HFFc6 (cell line): Measurements from ENCODE around the gene HRH3. TPM values are rescaled to one million over a fixed set of nuclear protein-coding genes. Genes with fewer than 3 reads are reported as not detected.

ENCODE experiments used
- DNase-seq: peaks from one replicate; pipeline ENCODE4 v3.0.0-alpha.2; 2018
- H3K27ac Mint-ChIP-seq: 2 replicates; pipeline ENCODE4 v1.8.0; 2020; ENCODE audit warnings: mild to moderate bottlenecking, mixed read lengths
- H3K27me3 Mint-ChIP-seq: 2 replicates; pipeline ENCODE4 v1.8.0; 2021; ENCODE audit warnings: mild to moderate bottlenecking, moderate library complexity, mixed read lengths; ENCODE audit not compliant: insufficient read depth
- H3K36me3 Mint-ChIP-seq: 2 replicates; pipeline ENCODE4 v1.8.0; 2021; ENCODE audit warnings: low read depth, mixed read lengths
- H3K4me1 Mint-ChIP-seq: 2 replicates; pipeline ENCODE4 v1.8.0; 2020; ENCODE audit warnings: low read depth, mixed read lengths
- H3K4me3 Mint-ChIP-seq: 2 replicates; pipeline ENCODE4 v1.8.0; 2020; ENCODE audit warnings: mild to moderate bottlenecking, moderate library complexity, mixed read lengths
- H3K9me3 Mint-ChIP-seq: 2 replicates; pipeline ENCODE4 v1.8.0; 2020; ENCODE audit warnings: mild to moderate bottlenecking, mixed read lengths
- CTCF ChIP-seq: fragments of 200-600 bp; sonication (generic); IDR thresholded peaks from 2 replicates; pipeline ENCODE4 v1.5.0; 2021; ENCODE audit warnings: antibody characterized with exemption, mild to moderate bottlenecking
- total RNA-seq, 6 experiments: library from RNA; stranded (reverse); fragmentation: NEBNext Ultra II Directional; extraction: Animal tissue kit (Norgen Biotek cat#: 25700); gene quantifications; 2 replicates in 1 of 6; 3 replicates in 5 of 6; pipeline ENCODE4 v1.2.3, GENCODE V29; 2021

The HRH3 gene
- total RNA-seq, 6 experiments from 2014 or later, result not detected

- peaks cover 2% of the 10 kb centered on the region for H3K27me3 Mint-ChIP-seq
- no peak overlapping the region for H3K4me3 Mint-ChIP-seq
- H3K27ac Mint-ChIP-seq, result no peak overlapping the region
- H3K36me3 Mint-ChIP-seq, result 0 out of 2 replicates have a peak, but pooled peaks cover 5% of the 10 kb centered on the region
- peaks cover 6% of the 10 kb centered on the region for H3K4me1 Mint-ChIP-seq
- no peak for TF ChIP-seq CTCF
- H3K9me3 Mint-ChIP-seq, result no peaks in the 10 kb centered on the region
- DNase-seq, result no peak
Observed at GRCh38 chr20:62208061-62208794, 11.8 kb downstream of the HRH3 start.

- Mint-ChIP-seq H3K36me3 (0 out of 2 replicates have a peak, but pooled peaks cover 7% of the 10 kb centered on the region), H3K27me3 (peaks cover 2% of the 10 kb centered on the region), H3K27ac (no peak overlapping the region), H3K9me3 (no peaks in the 10 kb centered on the region), H3K4me1 (peaks cover 22% of the 10 kb centered on the region), H3K4me3 (no peak overlapping the region)
- no peak for DNase-seq
- no peak for TF ChIP-seq CTCF
Observed at GRCh38 chr20:62206388-62206775, 13.7 kb downstream of the HRH3 start.

GRCh38 chr20:62205618-62206387, 14.3 kb downstream of the HRH3 start:
- Mint-ChIP-seq H3K36me3 (peaks cover 7% of the 10 kb centered on the region; the same call in 1 of the 2 replicates), H3K4me3 (no peak overlapping the region), H3K9me3 (no peaks in the 10 kb centered on the region), H3K27ac (no peak overlapping the region), H3K27me3 (peaks cover 2% of the 10 kb centered on the region), H3K4me1 (peaks cover 22% of the 10 kb centered on the region)
- TF ChIP-seq CTCF, result no peak
- DNase-seq, result no peak

- no peaks in the 10 kb centered on the region for H3K9me3 Mint-ChIP-seq
- H3K4me1 Mint-ChIP-seq, result peaks cover 22% of the 10 kb centered on the region
- H3K27me3 Mint-ChIP-seq, result peaks cover 2% of the 10 kb centered on the region; the same call in 1 of the 2 replicates
- H3K36me3 Mint-ChIP-seq, result peaks cover 20% of the 10 kb centered on the region
- no peak for TF ChIP-seq CTCF
- DNase-seq, result peak; percentile 49
- peak overlapping the region; percentile 67 for H3K27ac Mint-ChIP-seq
- H3K4me3 Mint-ChIP-seq, result peak overlapping the region; percentile 24; the same call in 1 of the 2 replicates
Observed at GRCh38 chr20:62203378-62204030, 16.6 kb downstream of the HRH3 start.

GRCh38 chr20:62202676-62203377, 17.3 kb downstream of the HRH3 start:
- H3K27me3 Mint-ChIP-seq, result peaks cover 2% of the 10 kb centered on the region; the same call in 1 of the 2 replicates
- H3K4me3 Mint-ChIP-seq, result peak overlapping the region; percentile 24; the same call in 1 of the 2 replicates
- no peak for TF ChIP-seq CTCF
- H3K36me3 Mint-ChIP-seq, result peaks cover 21% of the 10 kb centered on the region
- no peak for DNase-seq
- peak overlapping the region; percentile 74 for H3K27ac Mint-ChIP-seq
- H3K4me1 Mint-ChIP-seq, result peaks cover 22% of the 10 kb centered on the region
- no peaks in the 10 kb centered on the region for H3K9me3 Mint-ChIP-seq
